Measurements from ENCODE around the gene ARHGEF28.

- TF ChIP-seq CTCF (IDR thresholded peaks at IDR 0.05) (no peak), EZH2 (IDR thresholded peaks at IDR 0.05; ENCODE audit: borderline replicate concordance, insufficient read depth, low read depth, low read length, poor library complexity, severe bottlenecking) (no peak)
Measured at GRCh38 chr5:73865315-73865714, 239.3 kb downstream of the ARHGEF28 start.

All from B cell (primary cell).